H1 (cell line): ENCODE data around the gene TVP23A. TPM values are rescaled to one million over a fixed set of nuclear protein-coding genes. Genes with fewer than 3 reads are reported as not detected.

ENCODE experiments used
- NRF1 ChIP-seq: IDR thresholded peaks from 2 replicates; pipeline ENCODE4 v1.6.1; 2011; ENCODE audit warnings: mild to moderate bottlenecking, low read depth, low read length, improper control_type of control experiment
- POU5F1 ChIP-seq: IDR thresholded peaks from 2 replicates; pipeline ENCODE4 v1.6.1; 2011; ENCODE audit warnings: low read depth, mild to moderate bottlenecking, low read length, moderate library complexity
- RFX5 ChIP-seq: IDR thresholded peaks from 2 replicates; pipeline ENCODE4 v1.6.1; 2011; ENCODE audit warnings: low read depth, low read length, improper control_type of control experiment, borderline replicate concordance
- RXRA ChIP-seq: IDR thresholded peaks from 2 replicates; pipeline ENCODE4 v1.6.1; 2011; ENCODE audit warnings: low read depth, mild to moderate bottlenecking, low read length, moderate library complexity; ENCODE audit not compliant: insufficient read depth
- SAP30 ChIP-seq: fragments of 300-600 bp; sonication (generic); IDR thresholded peaks from 2 replicates; pipeline ENCODE4 v1.7.1; 2012; ENCODE audit warnings: low read length, moderate library complexity, mild to moderate bottlenecking, inconsistent platforms; ENCODE audit not compliant: insufficient read depth, insufficient replicate concordance
- SIRT6 ChIP-seq: IDR thresholded peaks from one replicate; pipeline ENCODE4 v1.7.1; 2012; ENCODE audit warnings: low read length, inconsistent platforms
- TCF12 ChIP-seq: IDR thresholded peaks from 2 replicates; pipeline ENCODE4 v1.6.1; 2011; ENCODE audit warnings: low read depth, mild to moderate bottlenecking, low read length
- polyA plus RNA-seq, 7 experiments: library from polyadenylated mRNA; depleted of rRNA in 3 of 7; stranded (reverse) in 5 of 7; unstranded in 2 of 7; fragments of >200 nt in 5 of 7; fragments of 200-250 nt in 2 of 7; gene quantifications; 1 replicate in 5 of 7; 2 replicates in 1 of 7; 4 replicates in 1 of 7; pipeline versions ENCODE4 v1.2.1 to v1.2.3, GENCODE V29; 2011 to 2013; ENCODE audit warnings: missing spikeins in 2 of 7, mixed read lengths in 2 of 7
- total RNA-seq: library from RNA; stranded (reverse); fragmentation: NEBNext Ultra II Directional; extraction: Animal tissue kit (Norgen Biotek cat#: 25700); gene quantifications from 2 replicates; pipeline ENCODE4 v1.2.1, GENCODE V29; 2021
- TF ChIP-seq, protein P1 (sequence below): fragments of 300-600 bp; sonication (generic); IDR thresholded peaks from 2 replicates; pipeline ENCODE4 v1.7.1; 2012; ENCODE audit warnings: low read length, moderate library complexity, mild to moderate bottlenecking, inconsistent platforms; ENCODE audit not compliant: insufficient replicate concordance
- TF ChIP-seq, protein P2 (sequence below): IDR thresholded peaks from 2 replicates; pipeline ENCODE4 v1.6.1; 2012; ENCODE audit warnings: low read length, inconsistent platforms
- TF ChIP-seq, protein P3 (sequence below): IDR thresholded peaks from 2 replicates; pipeline ENCODE4 v1.6.1; 2011; ENCODE audit warnings: low read depth, mild to moderate bottlenecking, low read length; ENCODE audit not compliant: insufficient read depth

Gene TVP23A
- total and polyA plus RNA-seq, 2 of the 8 experiments (the other 6 are each of a cell fraction or from before 2014, with no cell fraction given) = 2.2 to 3.1 TPM

DNA sequence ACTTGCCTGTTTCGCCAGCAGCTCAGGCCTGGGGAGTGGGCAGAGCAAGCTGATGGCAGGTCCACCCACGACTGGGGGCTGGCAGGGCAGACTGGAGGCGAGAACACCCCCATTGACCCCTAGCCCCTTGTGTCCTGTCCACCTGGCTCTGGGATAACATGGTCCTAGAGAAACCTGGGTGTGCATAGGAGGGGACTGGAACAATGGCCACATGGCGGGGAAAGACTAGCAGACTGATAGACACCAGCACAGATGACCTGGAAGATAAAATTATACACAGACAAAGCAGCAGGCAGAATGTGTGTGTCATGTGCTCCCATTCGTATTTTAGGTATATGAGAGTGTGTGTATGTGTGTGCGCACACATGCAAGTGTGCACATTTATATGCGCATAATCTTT is 51.5 kb downstream of the TVP23A start (continued):
- TF ChIP-seq, protein P1, sequence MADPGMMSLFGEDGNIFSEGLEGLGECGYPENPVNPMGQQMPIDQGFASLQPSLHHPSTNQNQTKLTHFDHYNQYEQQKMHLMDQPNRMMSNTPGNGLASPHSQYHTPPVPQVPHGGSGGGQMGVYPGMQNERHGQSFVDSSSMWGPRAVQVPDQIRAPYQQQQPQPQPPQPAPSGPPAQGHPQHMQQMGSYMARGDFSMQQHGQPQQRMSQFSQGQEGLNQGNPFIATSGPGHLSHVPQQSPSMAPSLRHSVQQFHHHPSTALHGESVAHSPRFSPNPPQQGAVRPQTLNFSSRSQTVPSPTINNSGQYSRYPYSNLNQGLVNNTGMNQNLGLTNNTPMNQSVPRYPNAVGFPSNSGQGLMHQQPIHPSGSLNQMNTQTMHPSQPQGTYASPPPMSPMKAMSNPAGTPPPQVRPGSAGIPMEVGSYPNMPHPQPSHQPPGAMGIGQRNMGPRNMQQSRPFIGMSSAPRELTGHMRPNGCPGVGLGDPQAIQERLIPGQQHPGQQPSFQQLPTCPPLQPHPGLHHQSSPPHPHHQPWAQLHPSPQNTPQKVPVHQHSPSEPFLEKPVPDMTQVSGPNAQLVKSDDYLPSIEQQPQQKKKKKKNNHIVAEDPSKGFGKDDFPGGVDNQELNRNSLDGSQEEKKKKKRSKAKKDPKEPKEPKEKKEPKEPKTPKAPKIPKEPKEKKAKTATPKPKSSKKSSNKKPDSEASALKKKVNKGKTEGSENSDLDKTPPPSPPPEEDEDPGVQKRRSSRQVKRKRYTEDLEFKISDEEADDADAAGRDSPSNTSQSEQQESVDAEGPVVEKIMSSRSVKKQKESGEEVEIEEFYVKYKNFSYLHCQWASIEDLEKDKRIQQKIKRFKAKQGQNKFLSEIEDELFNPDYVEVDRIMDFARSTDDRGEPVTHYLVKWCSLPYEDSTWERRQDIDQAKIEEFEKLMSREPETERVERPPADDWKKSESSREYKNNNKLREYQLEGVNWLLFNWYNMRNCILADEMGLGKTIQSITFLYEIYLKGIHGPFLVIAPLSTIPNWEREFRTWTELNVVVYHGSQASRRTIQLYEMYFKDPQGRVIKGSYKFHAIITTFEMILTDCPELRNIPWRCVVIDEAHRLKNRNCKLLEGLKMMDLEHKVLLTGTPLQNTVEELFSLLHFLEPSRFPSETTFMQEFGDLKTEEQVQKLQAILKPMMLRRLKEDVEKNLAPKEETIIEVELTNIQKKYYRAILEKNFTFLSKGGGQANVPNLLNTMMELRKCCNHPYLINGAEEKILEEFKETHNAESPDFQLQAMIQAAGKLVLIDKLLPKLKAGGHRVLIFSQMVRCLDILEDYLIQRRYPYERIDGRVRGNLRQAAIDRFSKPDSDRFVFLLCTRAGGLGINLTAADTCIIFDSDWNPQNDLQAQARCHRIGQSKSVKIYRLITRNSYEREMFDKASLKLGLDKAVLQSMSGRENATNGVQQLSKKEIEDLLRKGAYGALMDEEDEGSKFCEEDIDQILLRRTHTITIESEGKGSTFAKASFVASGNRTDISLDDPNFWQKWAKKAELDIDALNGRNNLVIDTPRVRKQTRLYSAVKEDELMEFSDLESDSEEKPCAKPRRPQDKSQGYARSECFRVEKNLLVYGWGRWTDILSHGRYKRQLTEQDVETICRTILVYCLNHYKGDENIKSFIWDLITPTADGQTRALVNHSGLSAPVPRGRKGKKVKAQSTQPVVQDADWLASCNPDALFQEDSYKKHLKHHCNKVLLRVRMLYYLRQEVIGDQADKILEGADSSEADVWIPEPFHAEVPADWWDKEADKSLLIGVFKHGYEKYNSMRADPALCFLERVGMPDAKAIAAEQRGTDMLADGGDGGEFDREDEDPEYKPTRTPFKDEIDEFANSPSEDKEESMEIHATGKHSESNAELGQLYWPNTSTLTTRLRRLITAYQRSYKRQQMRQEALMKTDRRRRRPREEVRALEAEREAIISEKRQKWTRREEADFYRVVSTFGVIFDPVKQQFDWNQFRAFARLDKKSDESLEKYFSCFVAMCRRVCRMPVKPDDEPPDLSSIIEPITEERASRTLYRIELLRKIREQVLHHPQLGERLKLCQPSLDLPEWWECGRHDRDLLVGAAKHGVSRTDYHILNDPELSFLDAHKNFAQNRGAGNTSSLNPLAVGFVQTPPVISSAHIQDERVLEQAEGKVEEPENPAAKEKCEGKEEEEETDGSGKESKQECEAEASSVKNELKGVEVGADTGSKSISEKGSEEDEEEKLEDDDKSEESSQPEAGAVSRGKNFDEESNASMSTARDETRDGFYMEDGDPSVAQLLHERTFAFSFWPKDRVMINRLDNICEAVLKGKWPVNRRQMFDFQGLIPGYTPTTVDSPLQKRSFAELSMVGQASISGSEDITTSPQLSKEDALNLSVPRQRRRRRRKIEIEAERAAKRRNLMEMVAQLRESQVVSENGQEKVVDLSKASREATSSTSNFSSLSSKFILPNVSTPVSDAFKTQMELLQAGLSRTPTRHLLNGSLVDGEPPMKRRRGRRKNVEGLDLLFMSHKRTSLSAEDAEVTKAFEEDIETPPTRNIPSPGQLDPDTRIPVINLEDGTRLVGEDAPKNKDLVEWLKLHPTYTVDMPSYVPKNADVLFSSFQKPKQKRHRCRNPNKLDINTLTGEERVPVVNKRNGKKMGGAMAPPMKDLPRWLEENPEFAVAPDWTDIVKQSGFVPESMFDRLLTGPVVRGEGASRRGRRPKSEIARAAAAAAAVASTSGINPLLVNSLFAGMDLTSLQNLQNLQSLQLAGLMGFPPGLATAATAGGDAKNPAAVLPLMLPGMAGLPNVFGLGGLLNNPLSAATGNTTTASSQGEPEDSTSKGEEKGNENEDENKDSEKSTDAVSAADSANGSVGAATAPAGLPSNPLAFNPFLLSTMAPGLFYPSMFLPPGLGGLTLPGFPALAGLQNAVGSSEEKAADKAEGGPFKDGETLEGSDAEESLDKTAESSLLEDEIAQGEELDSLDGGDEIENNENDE = no peak
- no peak for TF ChIP-seq SIRT6
- no peak for TF ChIP-seq RXRA
- no peak for TF ChIP-seq SAP30
- TF ChIP-seq, protein P2, sequence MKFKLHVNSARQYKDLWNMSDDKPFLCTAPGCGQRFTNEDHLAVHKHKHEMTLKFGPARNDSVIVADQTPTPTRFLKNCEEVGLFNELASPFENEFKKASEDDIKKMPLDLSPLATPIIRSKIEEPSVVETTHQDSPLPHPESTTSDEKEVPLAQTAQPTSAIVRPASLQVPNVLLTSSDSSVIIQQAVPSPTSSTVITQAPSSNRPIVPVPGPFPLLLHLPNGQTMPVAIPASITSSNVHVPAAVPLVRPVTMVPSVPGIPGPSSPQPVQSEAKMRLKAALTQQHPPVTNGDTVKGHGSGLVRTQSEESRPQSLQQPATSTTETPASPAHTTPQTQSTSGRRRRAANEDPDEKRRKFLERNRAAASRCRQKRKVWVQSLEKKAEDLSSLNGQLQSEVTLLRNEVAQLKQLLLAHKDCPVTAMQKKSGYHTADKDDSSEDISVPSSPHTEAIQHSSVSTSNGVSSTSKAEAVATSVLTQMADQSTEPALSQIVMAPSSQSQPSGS = no peak
- TF ChIP-seq, protein P3, sequence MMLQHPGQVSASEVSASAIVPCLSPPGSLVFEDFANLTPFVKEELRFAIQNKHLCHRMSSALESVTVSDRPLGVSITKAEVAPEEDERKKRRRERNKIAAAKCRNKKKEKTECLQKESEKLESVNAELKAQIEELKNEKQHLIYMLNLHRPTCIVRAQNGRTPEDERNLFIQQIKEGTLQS = no peak
- TF ChIP-seq RFX5 = no peak
- TF ChIP-seq NRF1 = no peak
- TF ChIP-seq TCF12 = no peak
- TF ChIP-seq POU5F1 = no peak
